Measurements from ENCODE around the gene UPK1A.

The UPK1A gene

GRCh38 chr19:35642312-35642711 lies 24.0 kb upstream of the UPK1A start:
- peaks cover 14% of the 10 kb centered on the region for H3K79me1 ChIP-seq (ENCODE audit: low read length)

GRCh38 chr19:35642798-35643254 lies 23.5 kb upstream of the UPK1A start:
- Histone ChIP-seq H3K4ac (ENCODE audit: low read depth, low read length) (no peak overlapping the region), H3K4me2 (ENCODE audit: low read length) (peak overlapping the region; percentile 89)
- no CpG with 5 or more reads among the region's 15 CpGs for WGBS (ENCODE audit: extremely low coverage, insufficient coverage, insufficient read length)

More at GRCh38 chr19:35642312-35642711, 24.0 kb upstream of the UPK1A start:
- no CpG with 5 or more reads among the region's 10 CpGs for WGBS (ENCODE audit: extremely low coverage, insufficient coverage, insufficient read length)
- Histone ChIP-seq H4K8ac (ENCODE audit: low read depth, low read length) (no peak overlapping the region), H3K14ac (ENCODE audit: low read length) (no peak overlapping the region), H2BK5ac (ENCODE audit: low read depth, low read length, poor library complexity) (no peak overlapping the region), H3K18ac (ENCODE audit: low read length) (no peak overlapping the region), H3K4me2 (ENCODE audit: low read length) (no peak overlapping the region), H3K79me2 (ENCODE audit: control insufficient read depth, insufficient read depth, low read length, poor library complexity) (peaks cover 2% of the 10 kb centered on the region), H3K4me3 (ENCODE audit: low read depth, low read length) (no peak overlapping the region), H3K4me1 (ENCODE audit: control insufficient read depth in 1 of 2, insufficient read depth in 2 of 2, low read length in 2 of 2) (peaks cover 17 to 24% of the 10 kb centered on the region in 2 experiments), H3K27me3 (ENCODE audit: insufficient read depth, low read length) (no peaks in the 10 kb centered on the region), H2AFZ (ENCODE audit: insufficient read depth, low read length, poor library complexity) (no peak overlapping the region), H3K4ac (ENCODE audit: low read depth, low read length) (no peak overlapping the region), H3K23ac (ENCODE audit: low read length) (no peak overlapping the region), H3K36me3 (ENCODE audit: control insufficient read depth in 1 of 2, insufficient read depth in 2 of 2, low read length in 2 of 2) (peaks cover 8 to 11% of the 10 kb centered on the region in 2 experiments), H4K12ac (ENCODE audit: low read depth, low read length) (no peak overlapping the region), H3K9ac (ENCODE audit: low read length) (no peak overlapping the region), H4K91ac (ENCODE audit: low read depth, low read length) (peak overlapping the region; percentile 33), H2BK120ac (ENCODE audit: insufficient read depth, low read length, poor library complexity) (no peak overlapping the region), H3K27ac (ENCODE audit: low read depth, low read length) (no peak overlapping the region), H3K9me3 (ENCODE audit: insufficient read depth, low read depth, low read length) (peaks cover 3% of the 10 kb centered on the region), H2AK5ac (ENCODE audit: low read length) (no peak overlapping the region), H2BK12ac (ENCODE audit: low read length) (no peak overlapping the region)
- no peak for DNase-seq

GRCh38 chr19:35643255-35644205 lies 22.8 kb upstream of the UPK1A start:
- Histone ChIP-seq H3K14ac (ENCODE audit: low read length) (peak overlapping the region; percentile 97), H3K79me2 (ENCODE audit: control insufficient read depth, insufficient read depth, low read length, poor library complexity) (peaks cover 4% of the 10 kb centered on the region), H3K79me1 (ENCODE audit: low read length) (peaks cover 16% of the 10 kb centered on the region), H3K27ac (ENCODE audit: low read depth, low read length) (peak overlapping the region; percentile 73), H3K4me2 (ENCODE audit: low read length) (peak overlapping the region; percentile 89), H2BK12ac (ENCODE audit: low read length) (peak overlapping the region; percentile 67), H4K12ac (ENCODE audit: low read depth, low read length) (peak overlapping the region; percentile 92), H3K9ac (ENCODE audit: low read length) (peak overlapping the region; percentile 16), H3K23ac (ENCODE audit: low read length) (no peak overlapping the region), H3K4ac (ENCODE audit: low read depth, low read length) (peak overlapping the region; percentile 70), H2BK120ac (ENCODE audit: insufficient read depth, low read length, poor library complexity) (peak overlapping the region; percentile 97), H3K4me3 (ENCODE audit: low read depth, low read length) (peak overlapping the region; percentile 66), H2AFZ (ENCODE audit: insufficient read depth, low read length, poor library complexity) (peak overlapping the region; percentile 98), H3K27me3 (ENCODE audit: insufficient read depth, low read length) (no peaks in the 10 kb centered on the region), H3K9me3 (ENCODE audit: insufficient read depth, low read depth, low read length) (peaks cover 3% of the 10 kb centered on the region), H2BK5ac (ENCODE audit: low read depth, low read length, poor library complexity) (peak overlapping the region; percentile 89), H4K8ac (ENCODE audit: low read depth, low read length) (peak overlapping the region; percentile 97), H3K18ac (ENCODE audit: low read length) (peak overlapping the region; percentile 96), H3K4me1 (ENCODE audit: control insufficient read depth in 1 of 2, insufficient read depth in 2 of 2, low read length in 2 of 2) (peaks cover 17 to 25% of the 10 kb centered on the region in 2 experiments), H4K91ac (ENCODE audit: low read depth, low read length) (peak overlapping the region; percentile 88), H2AK5ac (ENCODE audit: low read length) (peak overlapping the region; percentile 4), H3K36me3 (ENCODE audit: control insufficient read depth in 1 of 2, insufficient read depth in 2 of 2, low read length in 2 of 2) (no peaks in the 10 kb centered on the region)
- no CpG with 5 or more reads among the region's 69 CpGs for WGBS (ENCODE audit: extremely low coverage, insufficient coverage, insufficient read length)
- DNase-seq: peak; percentile 76 to 84

More at GRCh38 chr19:35642798-35643254, 23.5 kb upstream of the UPK1A start:
- Histone ChIP-seq H3K27me3 (ENCODE audit: insufficient read depth, low read length) (no peaks in the 10 kb centered on the region), H3K23ac (ENCODE audit: low read length) (no peak overlapping the region), H2BK5ac (ENCODE audit: low read depth, low read length, poor library complexity) (no peak overlapping the region), H2AK5ac (ENCODE audit: low read length) (no peak overlapping the region), H3K79me1 (ENCODE audit: low read length) (peaks cover 14% of the 10 kb centered on the region), H2BK12ac (ENCODE audit: low read length) (no peak overlapping the region), H4K12ac (ENCODE audit: low read depth, low read length) (peak overlapping the region; percentile 14), H2AFZ (ENCODE audit: insufficient read depth, low read length, poor library complexity) (peak overlapping the region; percentile 86), H3K4me3 (ENCODE audit: low read depth, low read length) (peak overlapping the region; percentile 66), H3K27ac (ENCODE audit: low read depth, low read length) (no peak overlapping the region), H3K18ac (ENCODE audit: low read length) (no peak overlapping the region), H3K36me3 (ENCODE audit: control insufficient read depth in 1 of 2, insufficient read depth in 2 of 2, low read length in 2 of 2) (peaks cover 3 to 6% of the 10 kb centered on the region in 2 experiments), H3K4me1 (ENCODE audit: control insufficient read depth in 1 of 2, insufficient read depth in 2 of 2, low read length in 2 of 2) (peaks cover 17 to 25% of the 10 kb centered on the region in 2 experiments), H3K9ac (ENCODE audit: low read length) (no peak overlapping the region), H4K8ac (ENCODE audit: low read depth, low read length) (peak overlapping the region; percentile 97), H4K91ac (ENCODE audit: low read depth, low read length) (peak overlapping the region; percentile 88), H3K79me2 (ENCODE audit: control insufficient read depth, insufficient read depth, low read length, poor library complexity) (peaks cover 2% of the 10 kb centered on the region), H3K9me3 (ENCODE audit: insufficient read depth, low read depth, low read length) (peaks cover 3% of the 10 kb centered on the region), H2BK120ac (ENCODE audit: insufficient read depth, low read length, poor library complexity) (no peak overlapping the region), H3K14ac (ENCODE audit: low read length) (peak overlapping the region; percentile 72)
- DNase-seq: no peak

- Histone ChIP-seq H2BK120ac (ENCODE audit: insufficient read depth, low read length, poor library complexity) (peak overlapping the region; percentile 29), H4K8ac (ENCODE audit: low read depth, low read length) (peak overlapping the region; percentile 76), H2AK5ac (ENCODE audit: low read length) (peak overlapping the region; percentile 4), H3K4me2 (ENCODE audit: low read length) (peak overlapping the region; percentile 89), H4K12ac (ENCODE audit: low read depth, low read length) (peak overlapping the region; percentile 92), H2BK5ac (ENCODE audit: low read depth, low read length, poor library complexity) (peak overlapping the region; percentile 29), H3K4ac (ENCODE audit: low read depth, low read length) (peak overlapping the region; percentile 34), H3K79me1 (ENCODE audit: low read length) (peaks cover 16% of the 10 kb centered on the region), H3K4me3 (ENCODE audit: low read depth, low read length) (peak overlapping the region; percentile 65), H3K4me1 (ENCODE audit: control insufficient read depth in 1 of 2, insufficient read depth in 2 of 2, low read length in 2 of 2) (peaks cover 19 to 26% of the 10 kb centered on the region in 2 experiments), H3K36me3 (ENCODE audit: control insufficient read depth in 1 of 2, insufficient read depth in 2 of 2, low read length in 2 of 2) (no peaks in the 10 kb centered on the region), H3K18ac (ENCODE audit: low read length) (peak overlapping the region; percentile 32), H2AFZ (ENCODE audit: insufficient read depth, low read length, poor library complexity) (peak overlapping the region; percentile 98), H2BK12ac (ENCODE audit: low read length) (peak overlapping the region; percentile 56), H3K14ac (ENCODE audit: low read length) (peak overlapping the region; percentile 75), H3K79me2 (ENCODE audit: control insufficient read depth, insufficient read depth, low read length, poor library complexity) (peaks cover 6% of the 10 kb centered on the region), H3K27me3 (ENCODE audit: insufficient read depth, low read length) (no peaks in the 10 kb centered on the region), H3K27ac (ENCODE audit: low read depth, low read length) (peak overlapping the region; percentile 50), H3K23ac (ENCODE audit: low read length) (no peak overlapping the region), H3K9ac (ENCODE audit: low read length) (peak overlapping the region; percentile 50), H4K91ac (ENCODE audit: low read depth, low read length) (peak overlapping the region; percentile 77), H3K9me3 (ENCODE audit: insufficient read depth, low read depth, low read length) (peaks cover 3% of the 10 kb centered on the region)
- peak; percentile 96 for DNase-seq
- WGBS (ENCODE audit: extremely low coverage, insufficient coverage, insufficient read length): no CpG with 5 or more reads among the region's 60 CpGs
Measured at GRCh38 chr19:35644206-35644986, 21.9 kb upstream of the UPK1A start.

All from trophoblast cell (in vitro differentiated cells and primary cell).